Stomach smooth muscle (tissue), 2 donors: ENCODE data around the gene ANAPC16.
"Not testable (repeated sequence)": the region's sequence is repeated elsewhere in the genome, so short reads cannot be mapped to it uniquely, and the experiment has no call there.

ENCODE experiments used
- H3K27ac ChIP-seq: one replicate; pipeline ENCODE4 v1.7.0; 2013; ENCODE audit warnings: mild to moderate bottlenecking, low read length, inconsistent platforms
- H3K27me3 ChIP-seq, 2 donors: one replicate each; pipeline ENCODE4 v1.7.0; 2013; ENCODE audit warnings: low read length in 2 of 2; ENCODE audit not compliant: insufficient read depth in 2 of 2, control insufficient read depth in 1 of 2
- H3K36me3 ChIP-seq, 2 donors: one replicate each; pipeline ENCODE4 v1.7.0; 2013; ENCODE audit warnings: low read length in 2 of 2; ENCODE audit not compliant: control insufficient read depth in 2 of 2, insufficient read depth in 2 of 2
- H3K4me1 ChIP-seq: one replicate; pipeline ENCODE4 v1.7.0; 2013; ENCODE audit warnings: low read length; ENCODE audit not compliant: control insufficient read depth, insufficient read depth
- H3K4me3 ChIP-seq, 2 donors: one replicate each; pipeline ENCODE4 v1.7.0; 2013; ENCODE audit warnings: low read length in 2 of 2
- H3K9ac ChIP-seq, 2 donors: one replicate each; pipeline ENCODE4 v1.7.0; 2013; ENCODE audit warnings: low read length in 2 of 2, mild to moderate bottlenecking in 1 of 2
- H3K9me3 ChIP-seq, 2 donors: one replicate each; pipeline ENCODE4 v1.7.0; 2013; ENCODE audit warnings: low read length in 2 of 2; ENCODE audit not compliant: control insufficient read depth in 2 of 2
- donor health status: healthy.
- donor health status: Pancreatic carcinoma.

Gene ANAPC16

DNA sequence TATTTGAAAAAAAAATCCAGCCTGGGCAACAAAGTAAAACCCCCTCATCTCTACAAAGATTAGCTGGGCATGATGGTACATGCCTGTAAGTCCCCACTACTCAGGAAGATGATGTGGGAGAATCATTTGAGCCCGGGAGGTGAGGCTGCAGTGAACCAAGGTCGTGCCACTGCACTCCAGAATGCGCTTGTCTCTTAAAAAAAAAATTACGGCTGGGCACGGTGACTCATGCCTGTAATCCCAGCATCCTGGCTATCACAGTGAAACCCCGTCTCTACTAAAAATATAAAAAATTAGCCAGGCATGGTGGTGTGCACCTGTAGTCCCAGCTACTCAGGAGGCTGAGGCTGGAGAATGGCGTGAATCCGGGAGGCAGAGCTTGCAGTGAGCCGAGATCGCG lies 4.4 kb upstream of the ANAPC16 start:
- H3K9ac ChIP-seq, H3K4me3 ChIP-seq, H3K4me1 ChIP-seq, H3K27me3 ChIP-seq, H3K27ac ChIP-seq, H3K9me3 ChIP-seq: not testable (repeated sequence)
- peaks cover 6 to 12% of the 10 kb centered on the region in 2 donors for H3K36me3 ChIP-seq

DNA sequence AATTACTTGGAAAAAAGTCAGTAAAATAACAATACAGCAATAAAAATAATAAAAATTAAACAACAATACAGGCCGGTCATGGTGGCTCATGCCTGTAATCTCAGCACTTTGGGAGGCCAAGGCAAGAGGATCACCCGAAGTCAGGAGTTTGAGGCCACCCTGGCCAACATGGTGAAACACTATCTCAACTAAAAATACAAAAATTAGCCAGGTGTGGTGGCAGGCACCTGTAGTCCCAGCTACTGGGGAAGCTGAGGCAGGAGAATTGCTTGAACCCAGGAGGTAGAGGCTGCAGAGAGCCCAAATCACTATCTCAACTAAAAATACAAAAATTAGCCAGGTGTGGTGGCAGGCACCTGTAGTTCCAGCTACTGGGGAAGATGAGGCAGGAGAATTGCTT lies 4.0 kb upstream of the ANAPC16 start:
- H3K9ac ChIP-seq, H3K27me3 ChIP-seq, H3K9me3 ChIP-seq, H3K27ac ChIP-seq, H3K4me3 ChIP-seq: not testable (repeated sequence)
- H3K36me3 ChIP-seq = peaks cover 6 to 12% of the 10 kb centered on the region in 2 donors
- peaks cover 12% of the 10 kb centered on the region for H3K4me1 ChIP-seq

DNA sequence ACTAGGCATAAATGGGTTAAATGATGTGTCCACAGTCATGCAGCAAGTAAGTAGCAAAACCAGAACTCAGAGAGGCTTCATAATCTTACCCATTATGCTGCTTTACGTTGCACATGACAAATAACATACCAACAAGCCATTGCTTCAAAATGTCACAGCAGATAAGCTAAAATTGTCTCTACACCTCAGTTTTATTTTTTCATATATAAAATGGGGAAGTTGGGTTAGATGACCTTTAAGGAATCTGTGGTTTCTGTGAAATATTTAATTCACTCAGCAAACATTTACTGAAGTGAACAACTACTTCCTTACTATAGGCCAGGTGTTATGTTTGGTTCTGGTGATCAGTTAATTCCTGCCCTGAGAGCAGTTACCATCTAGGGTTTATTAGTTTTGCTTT lies 2.5 kb downstream of the ANAPC16 start:
- peak overlapping the region; percentile 4 to 6 for H3K4me3 ChIP-seq

DNA sequence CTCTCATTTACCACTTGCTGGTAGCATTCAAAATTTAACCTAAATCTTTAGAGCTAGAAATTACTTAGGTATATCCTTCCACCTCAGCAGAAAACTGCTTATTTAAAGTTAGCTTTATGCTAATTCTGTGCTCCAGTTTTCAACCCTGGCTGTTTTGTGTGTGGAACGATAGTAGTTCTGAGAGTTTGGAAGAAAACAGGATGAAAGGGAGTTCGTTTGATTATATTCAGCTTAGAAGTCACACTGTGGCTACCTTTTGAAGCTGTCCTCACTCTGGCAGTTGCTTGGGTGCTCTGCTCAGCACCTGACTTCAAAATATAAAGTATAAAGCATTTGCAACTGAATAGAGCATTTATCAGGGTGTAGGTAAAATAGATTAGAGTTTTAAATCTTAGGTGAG lies 2.9 kb downstream of the ANAPC16 start:
- H3K27ac ChIP-seq = peak overlapping the region; percentile 37

More for the DNA sequence above, 2.5 kb downstream of the ANAPC16 start:
- no peaks in the 10 kb centered on the region for H3K36me3 ChIP-seq
- H3K9me3 ChIP-seq = no peaks in the 10 kb centered on the region
- H3K27ac ChIP-seq = peak overlapping the region; percentile 37
- peaks cover 26% of the 10 kb centered on the region for H3K4me1 ChIP-seq
- H3K27me3 ChIP-seq = no peaks in the 10 kb centered on the region
- H3K9ac ChIP-seq = peak overlapping the region in 1 of 2 donors; percentile 30

DNA sequence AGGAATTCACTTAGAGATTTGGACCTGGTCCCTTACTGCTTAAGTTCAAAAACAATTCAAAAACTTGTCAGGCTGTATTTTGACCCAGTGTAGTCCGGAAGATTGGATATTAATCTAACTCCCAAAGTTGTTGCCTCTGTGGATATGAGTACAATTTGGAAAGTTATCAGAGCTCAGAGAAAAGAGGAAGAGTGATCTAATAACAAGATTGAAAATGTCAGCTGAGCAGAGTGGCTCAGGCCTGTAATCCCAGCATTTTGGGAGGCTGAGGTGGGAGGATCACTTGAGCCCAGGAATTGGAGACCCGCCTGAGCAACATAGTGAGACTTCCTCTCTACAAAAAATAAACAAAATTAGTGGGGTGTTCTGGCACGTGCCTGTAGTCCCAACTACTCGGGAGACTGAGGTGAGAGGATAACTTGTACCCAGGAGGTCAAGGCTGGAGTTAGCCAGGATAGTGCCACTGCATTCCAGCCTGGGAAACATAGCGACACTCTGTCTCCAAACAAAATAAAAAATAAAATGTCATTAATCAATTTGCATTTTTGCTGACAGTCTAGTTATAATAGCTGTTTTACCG lies 3.5 kb downstream of the ANAPC16 start:
- no peaks in the 10 kb centered on the region for H3K27me3 ChIP-seq
- H3K9me3 ChIP-seq = no peaks in the 10 kb centered on the region
- H3K4me3 ChIP-seq = no peak overlapping the region
- H3K4me1 ChIP-seq = peaks cover 26% of the 10 kb centered on the region
- H3K36me3 ChIP-seq = peaks cover 0 to 4% of the 10 kb centered on the region in 2 donors
- peak overlapping the region in 1 of 2 donors; percentile 30 for H3K9ac ChIP-seq
- H3K27ac ChIP-seq = peak overlapping the region; percentile 37

More for the DNA sequence above, 2.9 kb downstream of the ANAPC16 start:
- Histone ChIP-seq H3K27me3 (no peaks in the 10 kb centered on the region), H3K4me1 (peaks cover 26% of the 10 kb centered on the region), H3K4me3 (peak overlapping the region; percentile 4 to 6), H3K36me3 (no peaks in the 10 kb centered on the region), H3K9ac (peak overlapping the region in 1 of 2 donors; percentile 30), H3K9me3 (no peaks in the 10 kb centered on the region)

DNA sequence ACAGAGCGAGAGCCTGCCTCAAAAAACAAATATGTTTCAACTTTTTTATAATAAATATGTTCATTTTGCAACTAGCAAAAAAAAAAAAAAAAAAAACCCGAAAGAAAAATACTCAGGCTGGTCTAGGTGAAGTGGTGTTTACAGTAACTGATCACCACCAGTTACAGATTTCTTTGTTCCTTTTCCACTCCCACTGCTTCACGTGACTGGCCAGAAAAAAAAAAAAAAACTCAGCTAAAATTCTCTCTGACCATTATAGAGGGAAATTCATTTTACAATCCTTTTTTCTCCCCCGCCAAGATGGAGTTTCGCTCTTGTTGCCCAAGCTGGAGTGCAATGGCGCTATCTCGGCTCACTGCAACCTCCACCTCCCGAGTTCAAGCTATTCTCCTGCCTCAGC lies 4.8 kb downstream of the ANAPC16 start:
- Histone ChIP-seq H3K36me3 (peaks cover 4% of the 10 kb centered on the region in 2 donors), H3K9ac (no peak overlapping the region), H3K27ac (no peak overlapping the region), H3K27me3 (no peaks in the 10 kb centered on the region), H3K9me3 (no peaks in the 10 kb centered on the region), H3K4me1 (peaks cover 16% of the 10 kb centered on the region), H3K4me3 (no peak overlapping the region)

DNA sequence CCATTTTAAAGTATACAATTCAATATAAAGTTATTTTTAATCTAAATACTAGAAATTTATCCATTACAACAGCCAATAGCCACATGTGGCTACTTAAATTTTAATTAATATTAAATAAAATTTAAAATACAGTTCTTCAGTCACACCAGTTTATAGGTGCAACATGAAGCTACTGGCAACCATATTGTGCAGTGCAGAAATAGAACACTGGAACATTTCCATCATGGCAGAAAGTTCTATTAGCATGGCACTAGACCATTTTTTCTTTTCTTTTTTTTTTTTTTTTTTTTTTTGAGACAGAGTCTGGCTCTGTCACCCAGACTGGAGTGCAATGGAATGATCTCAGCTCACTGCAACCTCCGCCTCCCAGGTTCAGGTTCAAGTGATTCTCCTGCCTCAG lies 5.5 kb downstream of the ANAPC16 start:
- no peak overlapping the region for H3K4me3 ChIP-seq
- no peaks in the 10 kb centered on the region for H3K27me3 ChIP-seq
- H3K36me3 ChIP-seq = peaks cover 4% of the 10 kb centered on the region in 2 donors
- H3K27ac ChIP-seq = no peak overlapping the region
- H3K4me1 ChIP-seq = peaks cover 16% of the 10 kb centered on the region
- no peak overlapping the region for H3K9ac ChIP-seq
- H3K9me3 ChIP-seq = no peaks in the 10 kb centered on the region

DNA sequence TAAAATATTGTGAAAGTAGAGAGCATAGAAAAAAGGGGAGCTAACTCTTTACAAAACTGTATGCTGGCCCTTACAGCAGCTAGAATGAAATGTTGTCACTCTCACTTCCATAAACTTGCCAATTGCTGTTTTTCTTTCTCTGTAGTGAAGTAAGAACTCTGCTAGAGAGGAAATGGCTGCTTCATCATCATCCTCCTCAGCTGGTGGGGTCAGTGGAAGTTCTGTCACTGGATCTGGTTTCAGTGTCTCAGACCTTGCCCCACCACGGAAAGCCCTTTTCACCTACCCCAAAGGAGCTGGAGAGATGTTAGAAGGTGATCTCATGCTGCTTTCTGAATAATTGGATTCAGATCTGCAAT lies 7.9 kb downstream of the ANAPC16 start:
- Histone ChIP-seq H3K36me3 (peaks cover 4 to 6% of the 10 kb centered on the region in 2 donors), H3K27me3 (no peaks in the 10 kb centered on the region), H3K9me3 (no peaks in the 10 kb centered on the region), H3K9ac (no peak overlapping the region), H3K4me1 (peaks cover 3% of the 10 kb centered on the region), H3K4me3 (no peak overlapping the region), H3K27ac (no peak overlapping the region)

DNA sequence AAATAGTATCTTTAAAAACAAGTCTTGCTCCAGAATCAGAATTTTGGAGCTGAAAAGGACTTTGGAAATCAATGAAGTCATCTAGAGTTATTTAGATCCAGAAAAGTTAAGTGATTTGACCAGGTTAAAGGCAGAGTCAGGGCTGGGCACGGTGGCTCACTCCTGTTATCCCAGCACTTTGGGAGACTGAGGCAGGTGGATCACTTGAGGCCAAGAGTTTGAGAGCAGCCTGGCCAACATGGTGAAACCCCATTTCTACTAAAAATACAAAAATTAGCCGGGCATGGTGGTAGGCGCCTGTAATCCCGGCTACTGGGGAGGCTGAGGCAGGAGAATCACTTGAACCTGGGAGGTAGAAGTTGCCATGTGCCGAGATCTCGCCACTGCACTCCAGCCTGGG lies 8.4 kb downstream of the ANAPC16 start:
- H3K4me3 ChIP-seq, H3K27ac ChIP-seq, H3K9ac ChIP-seq, H3K4me1 ChIP-seq, H3K27me3 ChIP-seq, H3K9me3 ChIP-seq, H3K36me3 ChIP-seq: not testable (repeated sequence)

DNA sequence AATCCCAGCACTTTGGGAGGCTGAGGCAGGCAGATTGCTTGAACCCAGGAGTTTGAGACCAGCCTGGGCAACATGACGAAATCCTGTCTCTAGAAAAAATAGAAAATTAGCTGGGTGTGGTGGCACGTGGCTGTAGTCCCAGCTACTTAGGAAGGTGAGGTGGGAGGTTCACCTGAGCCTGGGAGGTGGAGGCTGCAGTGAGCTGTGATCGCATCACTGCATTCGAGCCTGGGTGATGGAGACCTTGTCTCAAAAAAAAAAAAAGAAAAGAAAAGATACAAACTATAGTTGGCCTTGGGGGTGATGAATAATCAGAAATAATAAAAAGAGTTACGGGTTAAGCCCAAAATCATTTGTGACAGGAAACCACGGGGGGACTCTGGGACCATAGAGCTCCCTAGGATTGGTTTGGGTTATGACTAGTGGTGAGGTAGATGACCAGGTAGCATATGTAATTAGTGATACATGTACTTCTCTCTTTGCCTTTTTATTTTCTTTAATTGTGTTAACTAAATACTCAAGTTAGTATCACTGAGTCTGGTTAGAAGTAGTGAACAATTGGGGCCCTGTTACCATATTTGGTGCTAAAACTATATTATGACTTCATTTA lies 10.7 kb downstream of the ANAPC16 start:
- Histone ChIP-seq H3K9ac (no peak overlapping the region), H3K27ac (no peak overlapping the region), H3K9me3 (no peaks in the 10 kb centered on the region), H3K27me3 (no peaks in the 10 kb centered on the region), H3K4me1 (peaks cover 11% of the 10 kb centered on the region), H3K4me3 (no peak overlapping the region), H3K36me3 (peaks cover 11 to 14% of the 10 kb centered on the region in 2 donors)

DNA sequence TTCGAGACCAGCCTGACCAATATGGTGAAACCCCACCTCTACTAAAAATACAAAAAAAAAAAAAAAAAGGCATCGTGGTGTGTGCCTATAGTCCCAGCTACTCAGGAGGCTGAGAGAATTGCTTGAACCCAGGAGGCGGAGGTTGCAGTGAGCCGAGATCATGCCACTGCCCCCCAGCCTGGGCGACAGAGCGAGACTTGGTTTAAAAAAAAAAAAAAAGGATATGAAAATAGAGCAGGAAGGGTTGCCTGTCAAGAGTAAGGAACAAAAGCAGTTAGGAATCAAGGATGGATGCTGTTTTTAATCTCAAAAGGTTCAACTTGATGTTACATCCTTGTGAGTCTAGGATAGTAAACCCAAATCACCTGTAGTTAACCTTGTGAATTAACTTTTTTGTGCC lies 12.0 kb downstream of the ANAPC16 start:
- H3K9me3 ChIP-seq = no peaks in the 10 kb centered on the region
- H3K4me1 ChIP-seq = peaks cover 11% of the 10 kb centered on the region
- peaks cover 12 to 17% of the 10 kb centered on the region in 2 donors for H3K36me3 ChIP-seq
- peak overlapping the region; percentile 20 for H3K27ac ChIP-seq
- no peak overlapping the region for H3K4me3 ChIP-seq
- H3K27me3 ChIP-seq = no peaks in the 10 kb centered on the region
- H3K9ac ChIP-seq = no peak overlapping the region
